OCI-LY3 (cell line): ENCODE measurements around the gene OAS2.

ENCODE experiments used
- CTCF ChIP-seq: fragments of 200-600, 300-600 bp; sonication (generic); IDR thresholded peaks from 2 replicates; pipeline ENCODE4 v1.5.1; 2014; ENCODE audit warnings: antibody characterized with exemption, low read length, low read depth
- EZH2phosphoT487 ChIP-seq: fragments of 200-600 bp; shearing (Covaris generic); IDR thresholded peaks from 2 replicates; pipeline ENCODE4 v1.6.1; 2018; ENCODE audit warnings: antibody characterized with exemption, mixed run types, low read depth

DNA sequence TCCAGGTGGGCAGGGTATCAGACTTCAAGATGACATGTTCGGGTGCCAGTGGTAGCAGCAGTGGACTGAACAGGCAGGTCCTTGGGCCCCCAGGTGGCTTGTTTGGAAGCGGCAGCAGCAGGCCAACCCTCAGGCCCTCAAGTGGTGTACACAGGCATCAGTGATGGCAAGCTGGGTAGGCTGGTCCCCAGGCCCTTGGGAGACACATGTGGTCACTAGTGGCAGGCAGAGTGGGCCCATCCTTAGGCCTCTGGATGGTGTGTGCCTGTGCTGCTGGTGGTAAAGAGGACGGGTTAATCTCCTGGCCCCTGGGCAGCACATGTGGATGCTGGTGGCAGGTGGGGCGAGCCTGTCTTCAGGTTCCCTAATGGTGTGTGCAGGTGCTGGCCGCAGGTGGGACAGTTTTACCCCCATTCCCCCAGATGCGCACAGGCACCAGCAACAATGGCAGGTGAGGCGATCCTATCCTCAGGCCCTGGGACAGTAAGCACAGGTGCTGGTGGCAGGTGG lies 8.0 kb downstream of the OAS2 start:
- TF ChIP-seq CTCF: no peak
- no peak for TF ChIP-seq EZH2phosphoT487
